GM18868 (cell line): ENCODE results near the gene LHFPL6.

Experiments used
- ATAC-seq: cut with Tn5 transposase; IDR thresholded peaks from one replicate; pipeline ENCODE4 v1.9.1; 2021; ENCODE audit warnings: mild to moderate bottlenecking, moderate library complexity; ENCODE audit not compliant: unreplicated experiment

Gene LHFPL6

GRCh38 chr13:39557285-39557955, 45.6 kb downstream of the LHFPL6 start:
- no peak for ATAC-seq

DNA sequence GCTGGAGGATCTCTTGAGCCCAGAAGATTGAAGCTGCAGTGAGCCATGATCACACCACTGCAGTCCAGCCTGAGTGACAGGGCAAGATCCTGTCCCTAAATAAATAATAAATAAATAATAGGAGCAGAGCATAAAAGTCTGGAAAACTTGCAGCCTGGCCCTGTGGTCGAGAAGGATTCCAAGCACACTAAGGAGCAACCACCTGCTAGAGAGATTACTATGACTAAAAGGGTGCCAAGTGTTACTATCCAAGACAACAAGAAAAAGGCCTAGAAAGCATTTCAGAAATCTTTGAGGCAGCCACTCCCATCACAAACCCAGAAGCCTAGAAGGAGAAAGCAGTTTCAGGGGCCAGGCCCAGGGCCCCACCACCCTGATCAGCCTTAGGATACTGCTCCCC, 46.1 kb downstream of the LHFPL6 start:
- no peak for ATAC-seq

DNA sequence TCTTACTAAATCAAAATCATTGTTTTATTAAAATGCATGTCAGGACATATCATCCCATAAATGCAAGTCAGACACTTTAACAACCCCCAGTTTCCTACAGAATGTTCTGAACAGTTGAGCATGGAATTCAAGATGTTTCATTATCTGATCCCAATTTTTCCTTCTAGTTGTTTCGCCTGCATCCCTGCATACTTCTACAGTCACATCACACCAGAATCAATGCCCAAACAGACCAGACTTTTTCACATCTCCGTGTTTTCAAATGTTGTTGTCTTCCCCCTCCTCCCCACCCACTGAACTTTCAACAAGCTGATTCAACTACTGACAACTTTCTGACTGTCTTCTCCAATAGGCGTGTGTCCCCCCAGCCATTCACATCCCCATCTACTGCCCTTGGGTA, 48.6 kb downstream of the LHFPL6 start:
- no peak for ATAC-seq

DNA sequence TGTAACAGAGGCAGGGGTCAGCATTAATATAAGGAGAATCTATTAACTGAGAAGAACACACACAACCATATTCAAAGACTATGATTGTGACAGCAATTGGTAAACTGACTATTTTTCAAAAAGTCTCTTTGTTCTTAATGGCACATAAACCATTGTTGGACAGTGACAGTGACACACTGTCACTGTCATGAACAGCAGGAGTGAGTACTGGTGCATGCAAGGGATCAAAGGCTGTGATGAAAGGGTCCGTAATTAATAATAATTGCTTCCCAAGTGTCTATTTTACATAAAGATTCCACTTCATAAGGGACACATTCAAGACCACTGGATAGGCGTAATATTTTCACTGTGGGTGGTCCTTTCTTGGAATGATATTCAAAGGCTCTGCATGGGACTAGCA, 50.7 kb downstream of the LHFPL6 start:
- ATAC-seq: no peak

GRCh38 chr13:39550931-39551330, 52.1 kb downstream of the LHFPL6 start:
- ATAC-seq: no peak

GRCh38 chr13:39547108-39547507, 55.9 kb downstream of the LHFPL6 start:
- no peak for ATAC-seq

DNA sequence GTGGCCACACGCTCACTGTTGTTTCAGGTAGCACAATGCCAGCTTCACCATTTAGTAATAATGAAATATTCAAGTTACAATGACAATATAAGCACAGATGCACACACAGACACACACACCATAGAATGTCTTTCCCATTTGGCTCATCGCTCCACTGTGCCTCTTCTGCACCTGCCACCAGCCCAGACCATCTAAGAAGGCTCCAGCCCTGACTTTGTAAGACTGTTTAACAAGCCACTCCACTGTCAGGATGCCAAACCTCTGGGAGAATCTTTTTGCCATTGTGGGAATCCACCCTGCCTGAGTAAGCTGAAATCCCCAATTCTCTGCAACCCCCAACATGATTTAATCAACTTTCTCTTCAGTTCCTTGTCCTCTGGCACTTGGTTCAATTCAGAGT, 60.6 kb downstream of the LHFPL6 start:
- ATAC-seq: no peak

DNA sequence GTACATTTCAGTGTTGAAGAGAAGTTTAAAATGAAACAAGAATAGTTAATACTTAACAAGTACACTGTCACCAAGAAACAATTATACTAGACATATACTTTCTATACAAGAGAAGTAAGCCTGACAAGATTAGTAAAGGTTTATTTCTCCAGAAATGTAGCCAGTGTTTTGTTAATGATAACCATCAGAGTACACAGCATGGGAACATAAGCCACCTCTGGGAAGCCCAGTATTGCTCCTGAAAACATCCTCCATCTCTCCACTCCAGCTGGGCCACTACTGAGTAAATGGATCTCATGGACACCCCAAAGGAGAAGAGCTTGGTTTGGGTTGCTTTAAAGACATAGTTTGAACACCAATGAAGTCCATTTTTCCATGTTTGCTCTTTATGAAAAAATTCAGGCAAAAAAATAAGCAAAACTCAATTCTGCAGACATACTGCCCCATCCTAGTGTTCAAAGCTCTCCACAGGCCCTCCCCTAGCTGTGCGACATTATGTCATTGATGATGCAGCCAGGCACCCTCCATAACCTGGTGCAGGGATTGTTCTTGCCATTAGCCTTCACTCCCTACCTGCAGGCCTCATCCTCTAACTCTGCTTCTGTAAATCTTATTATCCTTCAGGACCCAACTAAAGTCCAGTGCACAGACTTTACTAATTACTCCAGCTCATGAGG, 61.9 kb downstream of the LHFPL6 start:
- ATAC-seq: no peak

- no peak for ATAC-seq
Observed at GRCh38 chr13:39538816-39539790, 63.9 kb downstream of the LHFPL6 start.

- no peak for ATAC-seq
Observed at GRCh38 chr13:39536906-39537305, 66.1 kb downstream of the LHFPL6 start.

DNA sequence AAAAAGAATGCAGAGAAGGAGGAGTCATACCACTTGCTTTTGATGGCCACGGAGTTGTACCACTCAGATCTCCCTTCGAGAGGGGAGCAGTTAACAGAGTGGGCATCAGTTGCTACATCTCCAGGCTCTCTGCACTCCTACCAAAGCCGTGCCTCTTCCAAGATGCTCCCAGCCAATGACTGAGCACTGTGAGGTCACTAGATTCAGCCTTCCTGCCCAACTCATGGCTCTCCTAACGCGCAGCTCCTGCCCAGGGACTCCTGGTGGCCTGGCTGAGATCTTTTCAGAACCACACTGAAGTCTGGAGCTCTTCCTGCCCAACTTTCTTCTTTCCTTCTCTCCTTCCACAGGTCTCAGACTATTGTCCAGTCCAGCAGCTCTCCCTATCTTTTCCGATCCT, 66.7 kb downstream of the LHFPL6 start:
- ATAC-seq: no peak

- ATAC-seq: no peak
Observed at GRCh38 chr13:39533651-39534150, 69.3 kb downstream of the LHFPL6 start.

GRCh38 chr13:39531646-39532045, 71.3 kb downstream of the LHFPL6 start:
- no peak for ATAC-seq

GRCh38 chr13:39530916-39531315, 72.1 kb downstream of the LHFPL6 start:
- no peak for ATAC-seq

DNA sequence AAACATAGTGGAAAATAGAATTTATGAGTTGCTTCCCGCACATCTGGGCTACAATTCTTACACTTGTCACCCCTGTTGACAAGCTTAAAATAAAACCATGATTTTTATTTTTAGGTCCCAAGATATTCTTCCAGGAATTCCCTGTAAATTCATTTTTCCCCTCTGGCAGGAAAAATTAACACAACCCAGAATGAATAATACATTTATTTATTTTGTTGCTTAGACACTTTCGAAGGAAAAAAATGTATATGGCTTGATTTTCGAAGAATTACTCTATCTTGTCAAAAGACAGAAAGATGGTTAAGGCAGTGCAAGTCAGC, 74.4 kb downstream of the LHFPL6 start:
- no peak for ATAC-seq

- no peak for ATAC-seq
Observed at GRCh38 chr13:39527961-39528660, 74.9 kb downstream of the LHFPL6 start.

DNA sequence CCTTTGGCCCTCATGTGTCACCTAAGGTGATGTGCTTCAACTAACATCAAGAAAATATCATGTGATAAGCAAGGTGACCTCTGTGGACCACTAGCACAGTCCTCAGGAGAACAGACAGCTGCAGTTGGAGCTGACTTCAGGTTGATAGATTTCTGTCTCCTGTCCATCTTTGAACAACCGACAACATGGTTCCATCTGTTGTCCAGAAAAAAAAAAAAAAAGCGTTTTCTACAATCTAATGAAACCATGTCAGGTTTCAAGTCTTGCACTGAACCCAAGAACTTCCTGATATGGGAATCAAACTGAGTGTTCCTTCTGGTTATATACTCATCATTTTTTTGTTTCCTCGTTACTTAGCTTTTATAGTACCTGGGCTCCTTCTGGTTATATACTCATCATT, 75.7 kb downstream of the LHFPL6 start:
- ATAC-seq: no peak

DNA sequence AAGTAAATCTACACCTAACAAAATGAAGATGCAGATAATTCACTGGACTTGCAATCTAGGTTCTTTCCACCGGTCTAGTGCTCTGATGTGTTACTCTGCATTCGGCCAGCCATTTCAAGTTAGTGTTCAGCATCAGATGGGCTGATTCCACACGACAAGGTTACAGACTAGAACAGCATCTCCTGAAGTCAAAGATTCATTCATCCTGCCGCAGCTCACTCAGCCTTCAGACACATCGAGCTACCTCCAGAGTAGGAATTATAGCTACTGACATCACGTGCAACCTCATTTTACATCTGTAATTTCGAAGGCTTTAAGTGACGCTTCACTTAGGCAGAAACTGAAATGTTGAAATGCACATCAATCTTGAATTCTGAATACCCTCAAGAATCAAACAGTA, 76.5 kb downstream of the LHFPL6 start:
- ATAC-seq: no peak

DNA sequence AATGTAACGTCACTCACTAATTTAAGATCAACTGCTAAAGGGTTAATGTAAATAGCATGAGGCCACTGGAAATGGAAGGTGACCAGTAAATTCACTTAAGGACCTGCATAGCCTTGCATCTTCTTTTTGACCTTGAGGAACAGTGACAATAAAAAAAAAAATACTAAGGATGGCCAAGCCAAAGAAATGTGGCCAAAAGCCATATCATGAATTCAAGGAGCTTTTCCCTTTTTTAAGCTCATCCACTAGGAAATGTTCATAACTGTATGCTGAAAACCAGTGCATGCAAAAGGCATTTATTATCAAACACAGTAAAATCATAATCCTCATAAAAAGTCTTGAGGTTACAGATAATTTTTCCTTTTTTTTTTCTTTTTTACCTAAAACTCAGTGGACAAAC, 77.5 kb downstream of the LHFPL6 start:
- ATAC-seq: no peak

DNA sequence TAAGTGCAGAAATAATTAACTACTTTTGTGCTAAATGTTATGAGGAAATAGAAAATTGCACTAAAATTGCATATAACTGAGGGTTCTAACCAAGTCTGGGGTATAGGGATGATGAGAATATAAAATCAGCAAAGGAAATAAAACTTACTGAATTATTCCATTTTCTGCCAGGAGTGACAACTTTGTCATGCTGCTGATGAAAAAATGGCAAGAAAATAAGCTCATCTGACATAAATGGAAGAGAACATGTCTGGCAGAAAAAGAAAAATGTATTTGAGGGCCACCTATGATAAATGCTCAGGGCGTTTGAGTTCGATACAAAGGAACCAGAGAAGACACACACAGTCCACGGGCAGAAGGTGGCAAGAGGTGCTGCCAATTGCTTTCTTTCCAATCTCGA, 78.2 kb downstream of the LHFPL6 start:
- no peak for ATAC-seq

- no peak for ATAC-seq
Observed at GRCh38 chr13:39522329-39522728, 80.7 kb downstream of the LHFPL6 start.
